ENCODE data around the gene SLC1A7. TPM values are rescaled to one million over a fixed set of nuclear protein-coding genes. Genes with fewer than 3 reads are reported as not detected.

Gene SLC1A7
- total RNA-seq, 1 experiment from 2014 or later, result not detected

DNA sequence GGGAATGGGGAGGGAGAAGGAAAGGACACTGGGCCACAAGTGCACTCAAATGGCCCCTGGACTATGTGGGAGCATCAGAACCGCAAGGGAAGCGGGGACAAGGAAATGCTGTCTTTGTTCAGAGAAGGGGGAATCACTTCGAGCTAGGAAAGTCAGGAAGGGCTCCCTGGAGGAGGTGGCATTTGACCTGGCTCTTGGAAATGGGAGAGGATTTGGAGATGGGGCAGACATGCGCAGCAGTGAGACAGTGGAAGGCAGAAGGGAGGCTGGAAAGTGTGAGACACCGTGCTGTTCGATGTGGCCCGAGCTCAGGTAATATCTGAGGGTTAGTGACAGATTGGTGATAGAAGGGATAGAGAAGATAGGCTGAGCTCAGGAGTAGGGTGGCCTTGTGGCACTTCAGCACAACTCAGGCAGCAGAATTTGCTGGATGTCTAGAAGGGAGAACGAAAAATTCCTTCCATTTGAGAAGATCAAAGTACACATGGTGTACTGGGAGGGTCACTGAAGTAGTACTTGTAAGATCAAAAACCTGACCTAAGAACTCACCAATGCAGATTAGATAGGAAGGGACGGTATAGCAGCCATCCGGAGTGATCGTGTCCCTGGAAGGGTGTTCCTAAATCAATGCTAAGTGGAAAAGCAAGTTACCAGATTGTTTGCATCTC is 25.4 kb downstream of the SLC1A7 start:
- ChIA-PET CTCF (no interaction called here), POLR2A (no interaction called here), RAD21 (ENCODE audit: low non-redundant PET in 1 of 2, low total read pairs in 2 of 2, uncharacterized antibody in 2 of 2, unreplicated experiment in 2 of 2) (no interaction called here)
- Histone ChIP-seq H3K9me2 (ENCODE audit: insufficient read depth) (no peaks in the 10 kb centered on the region), H3K36me3 (ENCODE audit: control insufficient read depth in 1 of 2, insufficient read depth in 2 of 2, low read length in 2 of 2) (no peaks in the 10 kb centered on the region), H3K9me3 (ENCODE audit: control insufficient read depth in 1 of 2, insufficient read depth in 1 of 2, low read depth in 1 of 2, low read length in 2 of 2) (peaks cover 0 to 6% of the 10 kb centered on the region in 2 experiments; a peak in 1 of 4 replicates), H3K27ac (ENCODE audit: low read depth, low read length) (no peak overlapping the region), H2AFZ (ENCODE audit: low read depth, low read length, poor library complexity, severe bottlenecking) (no peak overlapping the region), H3K79me2 (ENCODE audit: insufficient read depth, low read length) (no peaks in the 10 kb centered on the region), H3K4me2 (ENCODE audit: low read length) (no peak overlapping the region), H3K4me3 (replicated peaks in 1 of 2; ENCODE audit: low read depth in 1 of 2, low read length in 2 of 2) (no peak overlapping the region), H3K4me1 (ENCODE audit: control insufficient read depth in 1 of 2, insufficient read depth in 2 of 2, low read length in 2 of 2) (peaks cover 0 to 5% of the 10 kb centered on the region in 2 experiments; a peak in 1 of 4 replicates), H3K9ac (ENCODE audit: low read length) (no peak overlapping the region), H3K27me3 (ENCODE audit: insufficient read depth, low read length) (no peaks in the 10 kb centered on the region), H4K20me1 (ENCODE audit: insufficient read depth) (no peaks in the 10 kb centered on the region)
- DNase-seq (ENCODE audit: low read depth, low spot score) (no peak), ATAC-seq (no peak)
- TF ChIP-seq, protein P1, sequence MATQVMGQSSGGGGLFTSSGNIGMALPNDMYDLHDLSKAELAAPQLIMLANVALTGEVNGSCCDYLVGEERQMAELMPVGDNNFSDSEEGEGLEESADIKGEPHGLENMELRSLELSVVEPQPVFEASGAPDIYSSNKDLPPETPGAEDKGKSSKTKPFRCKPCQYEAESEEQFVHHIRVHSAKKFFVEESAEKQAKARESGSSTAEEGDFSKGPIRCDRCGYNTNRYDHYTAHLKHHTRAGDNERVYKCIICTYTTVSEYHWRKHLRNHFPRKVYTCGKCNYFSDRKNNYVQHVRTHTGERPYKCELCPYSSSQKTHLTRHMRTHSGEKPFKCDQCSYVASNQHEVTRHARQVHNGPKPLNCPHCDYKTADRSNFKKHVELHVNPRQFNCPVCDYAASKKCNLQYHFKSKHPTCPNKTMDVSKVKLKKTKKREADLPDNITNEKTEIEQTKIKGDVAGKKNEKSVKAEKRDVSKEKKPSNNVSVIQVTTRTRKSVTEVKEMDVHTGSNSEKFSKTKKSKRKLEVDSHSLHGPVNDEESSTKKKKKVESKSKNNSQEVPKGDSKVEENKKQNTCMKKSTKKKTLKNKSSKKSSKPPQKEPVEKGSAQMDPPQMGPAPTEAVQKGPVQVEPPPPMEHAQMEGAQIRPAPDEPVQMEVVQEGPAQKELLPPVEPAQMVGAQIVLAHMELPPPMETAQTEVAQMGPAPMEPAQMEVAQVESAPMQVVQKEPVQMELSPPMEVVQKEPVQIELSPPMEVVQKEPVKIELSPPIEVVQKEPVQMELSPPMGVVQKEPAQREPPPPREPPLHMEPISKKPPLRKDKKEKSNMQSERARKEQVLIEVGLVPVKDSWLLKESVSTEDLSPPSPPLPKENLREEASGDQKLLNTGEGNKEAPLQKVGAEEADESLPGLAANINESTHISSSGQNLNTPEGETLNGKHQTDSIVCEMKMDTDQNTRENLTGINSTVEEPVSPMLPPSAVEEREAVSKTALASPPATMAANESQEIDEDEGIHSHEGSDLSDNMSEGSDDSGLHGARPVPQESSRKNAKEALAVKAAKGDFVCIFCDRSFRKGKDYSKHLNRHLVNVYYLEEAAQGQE (IDR thresholded peaks at IDR 0.05; ENCODE audit: low read depth), result no peak
- TF ChIP-seq RAD21 (IDR thresholded peaks at IDR 0.05; ENCODE audit: low read depth) (no peak), ELF1 (IDR thresholded peaks at IDR 0.05; ENCODE audit: borderline replicate concordance, low read depth) (no peak), JUND (IDR thresholded peaks at IDR 0.05) (no peak), ZNF274 (IDR thresholded peaks at IDR 0.05; ENCODE audit: low read depth, low read length) (no peak), CBX3 (IDR thresholded peaks at IDR 0.05; ENCODE audit: low read depth) (no peak), POLR2A (IDR thresholded peaks at IDR 0.05; ENCODE audit: borderline replicate concordance, extremely low read depth, insufficient read depth, insufficient read length) (no peak), POLR2AphosphoS5 (IDR thresholded peaks at IDR 0.05; ENCODE audit: low read depth, low read length) (no peak), YY1 (IDR thresholded peaks at IDR 0.05; ENCODE audit: extremely low read depth, insufficient replicate concordance, low read depth, low read length) (no peak), FOSL1 (IDR thresholded peaks at IDR 0.05; ENCODE audit: low read depth) (no peak), EZH2phosphoT487 (IDR thresholded peaks at IDR 0.05; ENCODE audit: borderline replicate concordance) (no peak)
- TF ChIP-seq, protein P2, sequence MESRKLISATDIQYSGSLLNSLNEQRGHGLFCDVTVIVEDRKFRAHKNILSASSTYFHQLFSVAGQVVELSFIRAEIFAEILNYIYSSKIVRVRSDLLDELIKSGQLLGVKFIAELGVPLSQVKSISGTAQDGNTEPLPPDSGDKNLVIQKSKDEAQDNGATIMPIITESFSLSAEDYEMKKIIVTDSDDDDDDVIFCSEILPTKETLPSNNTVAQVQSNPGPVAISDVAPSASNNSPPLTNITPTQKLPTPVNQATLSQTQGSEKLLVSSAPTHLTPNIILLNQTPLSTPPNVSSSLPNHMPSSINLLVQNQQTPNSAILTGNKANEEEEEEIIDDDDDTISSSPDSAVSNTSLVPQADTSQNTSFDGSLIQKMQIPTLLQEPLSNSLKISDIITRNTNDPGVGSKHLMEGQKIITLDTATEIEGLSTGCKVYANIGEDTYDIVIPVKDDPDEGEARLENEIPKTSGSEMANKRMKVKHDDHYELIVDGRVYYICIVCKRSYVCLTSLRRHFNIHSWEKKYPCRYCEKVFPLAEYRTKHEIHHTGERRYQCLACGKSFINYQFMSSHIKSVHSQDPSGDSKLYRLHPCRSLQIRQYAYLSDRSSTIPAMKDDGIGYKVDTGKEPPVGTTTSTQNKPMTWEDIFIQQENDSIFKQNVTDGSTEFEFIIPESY (IDR thresholded peaks at IDR 0.05; ENCODE audit: extremely low read depth, insufficient replicate concordance, low read length), result no peak
- no TSS peak for BruUV-seq (replicated peaks)
- intact Hi-C loops (cut with micrococcal nuclease), result no loop called here

Measured in HCT116 (cell line).